ENCODE measurements around the gene HOMER2.

GRCh38 chr15:82810061-82810889 is 142.2 kb downstream of the HOMER2 start:
- TF ChIP-seq, protein P1, sequence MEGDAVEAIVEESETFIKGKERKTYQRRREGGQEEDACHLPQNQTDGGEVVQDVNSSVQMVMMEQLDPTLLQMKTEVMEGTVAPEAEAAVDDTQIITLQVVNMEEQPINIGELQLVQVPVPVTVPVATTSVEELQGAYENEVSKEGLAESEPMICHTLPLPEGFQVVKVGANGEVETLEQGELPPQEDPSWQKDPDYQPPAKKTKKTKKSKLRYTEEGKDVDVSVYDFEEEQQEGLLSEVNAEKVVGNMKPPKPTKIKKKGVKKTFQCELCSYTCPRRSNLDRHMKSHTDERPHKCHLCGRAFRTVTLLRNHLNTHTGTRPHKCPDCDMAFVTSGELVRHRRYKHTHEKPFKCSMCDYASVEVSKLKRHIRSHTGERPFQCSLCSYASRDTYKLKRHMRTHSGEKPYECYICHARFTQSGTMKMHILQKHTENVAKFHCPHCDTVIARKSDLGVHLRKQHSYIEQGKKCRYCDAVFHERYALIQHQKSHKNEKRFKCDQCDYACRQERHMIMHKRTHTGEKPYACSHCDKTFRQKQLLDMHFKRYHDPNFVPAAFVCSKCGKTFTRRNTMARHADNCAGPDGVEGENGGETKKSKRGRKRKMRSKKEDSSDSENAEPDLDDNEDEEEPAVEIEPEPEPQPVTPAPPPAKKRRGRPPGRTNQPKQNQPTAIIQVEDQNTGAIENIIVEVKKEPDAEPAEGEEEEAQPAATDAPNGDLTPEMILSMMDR (IDR thresholded peaks at IDR 0.05), result no peak
- TF ChIP-seq POLR2A (IDR thresholded peaks at IDR 0.05), result no peak
- no peak for TF ChIP-seq POLR2AphosphoS5 (IDR thresholded peaks at IDR 0.05)
